NCI-H1417 treated with DMSO at 0.1 percent for 48 hours (cell line): ENCODE data around the gene EGFL8.
"Not testable (repeated sequence)": the region's sequence is repeated elsewhere in the genome, so short reads cannot be mapped to it uniquely, and the experiment has no call there.

Source experiments
- DNase-seq: peaks from one replicate; lab custom pipeline; 2025; lab: John Stamatoyannopoulos, UW

Gene EGFL8

DNA sequence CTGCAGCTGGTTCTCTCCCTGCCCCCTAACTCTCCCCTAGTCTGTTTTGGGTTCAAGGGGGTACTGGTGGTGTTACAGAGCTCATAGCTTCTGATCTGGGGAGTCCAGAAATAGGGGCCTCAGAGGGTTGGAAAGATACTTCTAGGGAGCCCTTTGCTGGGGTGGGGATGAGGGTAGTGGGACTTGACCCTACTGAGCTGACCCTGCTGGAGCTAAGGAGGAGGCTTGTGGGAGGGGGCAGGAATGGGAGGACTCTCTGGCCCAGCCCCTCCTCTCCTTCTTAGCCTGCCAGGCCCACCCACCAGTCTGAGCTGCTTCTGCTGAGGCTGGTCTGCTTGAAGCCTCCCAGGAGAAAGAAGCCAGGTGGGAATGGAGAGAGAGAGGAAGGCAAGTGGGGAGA, at the start of gene EGFL8:
TSS of gene EGFL8 (plus strand) at position 301 of the 400 bp plus-strand sequence. CDS start 1,571 bp downstream, outside the sequence.
- DNase-seq: no peak

DNA sequence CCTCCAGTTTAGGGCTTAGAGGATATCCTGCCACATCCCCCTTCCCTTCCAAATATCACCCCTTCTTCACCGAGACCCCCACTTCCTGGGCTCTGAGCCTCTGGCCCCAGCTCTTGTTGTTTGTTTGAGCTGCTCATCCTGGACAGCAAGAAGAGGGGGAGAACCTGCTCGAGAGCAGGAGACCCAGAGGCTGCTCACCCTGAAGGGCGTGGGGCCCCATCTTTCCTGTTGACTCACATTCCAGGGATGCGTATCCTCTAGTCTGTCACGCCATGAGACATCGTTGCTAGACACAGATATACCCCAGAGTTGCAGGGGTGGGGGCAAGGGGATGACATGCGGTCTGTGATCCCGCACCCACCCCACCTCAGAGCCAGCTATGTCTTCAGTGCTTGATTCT, 49.6 kb upstream of the EGFL8 start:
- no peak for DNase-seq

DNA sequence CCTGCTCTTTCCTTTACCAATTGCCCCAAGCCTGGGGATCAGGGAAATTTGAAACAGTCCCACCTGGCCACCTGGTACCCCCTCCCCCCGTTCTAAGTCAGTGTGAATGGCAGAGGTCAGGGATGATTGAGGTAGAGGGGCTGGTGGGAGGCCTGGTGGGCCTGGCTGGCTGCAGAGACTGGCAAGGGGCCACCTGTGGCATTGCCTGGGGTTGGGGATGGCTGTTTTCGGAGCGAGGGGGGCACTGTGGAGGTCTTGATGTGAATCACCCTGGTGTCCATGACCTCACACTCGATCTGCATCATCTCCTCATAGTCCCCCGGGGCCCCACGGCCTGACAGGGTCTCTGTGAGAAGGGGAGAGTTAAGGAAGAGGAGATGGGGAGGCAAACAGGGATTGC, 48.8 kb upstream of the EGFL8 start:
- no peak for DNase-seq

DNA sequence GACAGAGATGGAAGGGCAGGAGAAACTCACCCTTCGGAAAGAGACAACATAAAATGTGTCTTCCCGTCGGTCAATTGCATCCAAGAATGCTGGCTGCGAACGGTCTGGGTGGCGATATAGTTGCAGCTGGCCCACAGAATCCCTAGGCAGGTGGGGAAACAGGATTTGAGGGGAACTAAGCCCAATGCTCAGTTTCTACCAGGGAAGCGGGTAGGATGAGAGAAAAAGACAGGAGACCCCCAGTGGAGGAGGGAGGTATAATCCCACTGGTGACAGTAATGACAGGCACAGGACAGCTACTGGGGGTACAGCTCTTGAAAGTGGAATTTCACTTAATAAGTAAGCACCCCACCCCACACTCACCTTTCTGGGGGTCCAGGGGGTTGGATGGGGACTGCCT, 47.7 kb upstream of the EGFL8 start:
- DNase-seq: no peak

DNA sequence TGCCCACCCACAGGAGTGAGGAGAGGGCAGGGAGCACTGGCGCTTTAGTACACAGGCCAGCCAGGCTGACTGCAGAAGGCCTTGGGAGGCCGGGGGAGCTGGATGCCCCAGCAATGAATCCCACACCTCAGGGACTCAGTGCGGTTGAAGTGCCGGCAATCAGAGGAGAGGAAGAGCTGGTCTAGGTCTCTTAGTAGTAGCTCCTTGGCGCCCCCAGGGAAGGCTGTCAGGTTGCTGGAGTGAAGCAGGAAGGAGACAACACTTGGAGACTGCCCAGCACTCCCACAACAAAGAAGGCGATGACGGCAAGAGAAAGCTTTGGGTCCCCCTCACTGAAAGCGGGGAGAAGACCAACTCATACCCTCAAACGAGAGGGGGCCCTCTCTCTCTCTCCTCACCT, 46.9 kb upstream of the EGFL8 start:
- no peak for DNase-seq

DNA sequence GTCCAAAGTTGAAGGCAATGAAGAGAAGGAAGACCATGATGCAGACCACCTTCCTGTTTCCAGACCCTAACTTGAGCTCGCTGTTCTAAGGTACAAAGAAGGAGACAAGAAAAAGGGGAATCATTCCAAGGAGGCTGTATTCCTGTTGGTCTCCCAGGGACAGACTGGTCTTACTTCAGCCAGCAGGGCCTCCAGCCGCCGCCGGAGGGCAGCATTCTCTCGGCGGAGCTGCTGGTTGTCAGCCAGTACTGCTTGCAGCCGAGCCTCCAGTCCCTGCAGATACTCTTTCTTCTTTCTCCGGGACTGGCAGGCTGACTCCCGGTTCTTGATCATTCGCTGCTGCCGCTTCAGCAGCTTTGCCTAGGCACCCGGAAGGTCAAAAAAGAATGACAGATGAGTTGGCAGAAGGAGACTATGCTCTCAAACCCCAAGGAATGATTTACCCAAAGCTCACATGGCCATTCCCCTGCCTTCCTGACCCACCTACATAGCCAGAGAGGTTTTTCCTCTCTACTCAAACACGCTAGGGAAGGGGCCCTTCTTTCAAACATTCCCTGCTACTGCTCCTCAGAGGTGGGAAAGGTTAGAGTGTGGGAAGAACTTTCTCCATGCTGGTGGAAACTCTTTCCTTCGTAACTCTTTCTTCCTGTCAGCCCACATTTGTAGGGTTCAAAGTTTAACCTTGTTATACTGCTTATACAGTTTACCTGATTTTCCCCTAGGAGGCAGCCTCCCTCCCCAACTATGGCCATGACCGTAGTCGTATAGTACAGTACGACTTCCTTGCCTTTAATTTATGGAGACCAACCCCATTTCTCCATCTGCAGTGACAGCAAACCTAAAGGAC, 45.4 kb upstream of the EGFL8 start:
- DNase-seq: no peak

DNA sequence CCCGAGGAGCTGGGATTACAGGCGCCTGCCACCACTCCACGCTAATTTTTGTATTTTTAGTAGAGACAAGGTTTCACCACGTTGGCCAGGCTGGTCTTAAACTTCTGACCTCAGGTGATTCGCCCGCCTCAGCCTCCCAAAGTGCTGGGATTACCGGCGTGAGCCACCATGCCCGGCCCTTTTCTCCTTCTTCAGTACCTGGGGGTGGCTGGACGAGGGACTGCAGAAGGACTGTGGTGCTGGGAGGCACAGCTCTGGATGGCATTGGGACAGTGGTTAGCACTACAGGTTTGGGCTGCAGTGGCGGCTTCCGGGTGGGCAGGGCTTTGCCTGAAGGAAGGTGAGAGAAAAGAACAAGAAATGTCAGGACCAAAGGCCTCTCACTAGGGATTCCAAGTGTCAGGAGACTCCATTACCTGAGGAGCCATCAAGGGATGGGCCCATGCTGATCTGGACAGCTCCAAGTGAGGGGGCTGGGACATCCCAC, 43.8 kb upstream of the EGFL8 start:
- no peak for DNase-seq

DNA sequence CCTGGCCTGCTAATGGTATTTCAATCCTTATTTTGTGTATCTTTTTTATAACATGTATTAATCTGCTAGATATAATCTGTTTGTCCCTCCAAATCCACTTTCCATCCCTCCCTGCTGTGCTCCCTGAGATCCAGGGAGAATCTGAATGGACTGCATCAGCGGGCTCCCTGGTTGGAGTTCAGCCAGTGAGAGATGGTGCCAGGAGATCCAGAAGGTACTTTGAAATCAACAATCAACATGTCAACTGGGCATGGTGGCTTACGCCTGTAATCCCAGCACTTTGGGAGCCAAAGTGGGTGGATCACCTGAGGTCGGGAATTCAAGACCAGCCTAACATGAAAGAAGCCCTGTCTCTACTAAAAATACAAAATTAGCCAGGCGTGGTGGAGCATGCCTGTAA, 40.7 kb upstream of the EGFL8 start:
- no peak for DNase-seq

DNA sequence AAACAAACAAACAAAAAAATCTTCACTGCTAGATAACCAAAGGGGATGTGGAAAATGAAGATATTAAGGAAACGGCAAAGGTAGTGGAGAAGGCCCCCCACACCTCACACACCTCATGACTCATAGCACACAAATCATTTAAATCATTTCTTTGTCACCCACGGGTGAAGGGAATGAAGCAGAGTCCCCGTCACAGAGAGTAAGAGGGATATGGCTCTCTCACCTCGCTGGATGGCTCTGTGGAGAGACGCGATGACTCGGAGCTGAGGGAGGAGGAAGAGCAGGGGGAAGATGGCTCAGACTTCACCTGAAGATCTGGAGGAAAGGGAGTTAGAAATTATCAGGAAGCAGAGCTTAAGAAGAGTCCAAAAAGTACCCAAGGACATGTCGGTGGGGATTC, 37.5 kb upstream of the EGFL8 start:
- DNase-seq: no peak

DNA sequence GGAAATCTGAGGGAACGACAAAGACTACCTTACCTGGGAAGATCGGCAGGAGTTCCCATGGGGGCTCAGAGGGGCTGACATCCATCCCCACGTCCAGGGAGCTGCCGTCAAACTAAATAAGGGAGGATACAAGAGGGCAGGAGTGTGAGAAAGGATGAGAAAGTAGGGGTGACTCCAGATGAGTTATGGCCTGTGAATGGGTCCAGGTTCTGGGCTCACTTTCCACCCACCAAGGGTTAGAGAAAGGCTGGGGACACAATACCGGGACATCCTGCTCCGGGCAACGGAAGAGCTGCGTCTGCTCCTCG, 37.0 kb upstream of the EGFL8 start:
- no peak for DNase-seq

DNA sequence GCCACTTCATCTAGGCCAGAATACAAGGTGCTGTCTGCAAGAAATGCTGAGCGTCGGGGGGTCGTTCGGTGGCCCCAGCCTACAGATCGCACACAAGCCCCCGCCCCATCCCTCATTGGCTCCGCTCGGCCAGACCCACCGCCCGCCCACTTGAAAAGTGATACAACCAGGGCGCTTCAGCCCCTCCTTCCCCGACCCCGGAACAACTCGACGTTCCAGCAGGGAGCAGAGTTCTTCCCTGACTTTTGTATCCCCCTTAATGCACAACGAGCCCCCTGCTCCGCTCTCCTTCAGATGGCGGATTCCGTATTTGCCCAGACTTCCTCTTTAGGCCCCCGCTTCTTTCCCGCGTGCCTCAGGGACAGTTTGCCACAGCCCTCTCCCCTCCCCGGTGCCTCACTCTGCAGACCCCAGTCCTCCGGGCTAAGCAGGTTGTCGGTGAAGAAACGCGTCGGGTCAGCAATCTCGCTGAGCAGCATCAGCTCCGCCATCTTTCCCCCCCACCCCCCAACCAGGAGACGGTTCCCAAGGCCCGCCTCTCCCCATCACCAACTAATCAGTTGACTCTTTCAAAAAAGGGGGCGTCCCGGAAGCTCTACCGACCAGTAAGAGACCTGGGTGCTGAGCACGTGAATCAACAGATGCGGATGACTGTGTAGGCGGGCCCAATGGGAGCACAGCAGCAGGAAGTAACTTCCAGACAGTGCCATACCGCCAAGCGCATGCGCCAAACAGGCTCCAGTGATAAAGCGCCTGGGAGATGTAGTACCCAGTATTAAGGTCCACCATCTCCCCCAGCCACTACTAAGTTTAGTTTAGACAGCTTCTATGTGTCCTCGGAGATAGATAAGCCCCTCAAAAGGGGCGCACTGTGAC, 36.4 kb upstream of the EGFL8 start, which contains the start of gene ATF6B:
TSS of gene ATF6B (minus strand) at position 530 of the 876 bp plus-strand sequence. CDS start at position 491, 39 bp downstream.
- DNase-seq: peak; percentile 93

DNA sequence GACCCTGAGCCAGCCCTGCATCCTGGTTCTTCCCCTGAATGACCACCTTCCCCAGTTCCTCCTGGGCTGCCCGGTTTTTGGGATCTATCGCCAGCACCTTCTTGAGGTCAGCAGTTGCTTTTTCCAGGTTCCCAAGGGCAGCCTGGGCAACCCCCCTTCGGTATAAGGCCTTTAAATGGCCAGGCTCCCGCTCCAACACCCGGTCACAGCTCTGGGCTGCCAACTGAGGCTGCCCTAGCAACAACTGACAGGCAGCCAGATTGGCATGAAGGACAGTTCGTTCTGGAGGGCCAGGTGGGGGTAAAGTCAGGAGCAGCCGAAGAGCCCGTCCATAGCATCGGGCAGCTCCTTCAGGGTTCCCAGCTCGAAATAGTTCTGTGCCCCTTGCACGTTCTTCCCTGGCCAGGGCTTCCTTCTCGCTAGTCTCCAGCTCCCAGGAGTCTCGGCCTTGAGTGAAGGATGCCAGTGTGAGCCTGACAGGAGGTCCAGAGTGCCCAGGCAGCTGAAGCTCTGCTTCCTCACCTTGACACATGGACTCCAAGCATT, 35.6 kb upstream of the EGFL8 start:
- no peak for DNase-seq

DNA sequence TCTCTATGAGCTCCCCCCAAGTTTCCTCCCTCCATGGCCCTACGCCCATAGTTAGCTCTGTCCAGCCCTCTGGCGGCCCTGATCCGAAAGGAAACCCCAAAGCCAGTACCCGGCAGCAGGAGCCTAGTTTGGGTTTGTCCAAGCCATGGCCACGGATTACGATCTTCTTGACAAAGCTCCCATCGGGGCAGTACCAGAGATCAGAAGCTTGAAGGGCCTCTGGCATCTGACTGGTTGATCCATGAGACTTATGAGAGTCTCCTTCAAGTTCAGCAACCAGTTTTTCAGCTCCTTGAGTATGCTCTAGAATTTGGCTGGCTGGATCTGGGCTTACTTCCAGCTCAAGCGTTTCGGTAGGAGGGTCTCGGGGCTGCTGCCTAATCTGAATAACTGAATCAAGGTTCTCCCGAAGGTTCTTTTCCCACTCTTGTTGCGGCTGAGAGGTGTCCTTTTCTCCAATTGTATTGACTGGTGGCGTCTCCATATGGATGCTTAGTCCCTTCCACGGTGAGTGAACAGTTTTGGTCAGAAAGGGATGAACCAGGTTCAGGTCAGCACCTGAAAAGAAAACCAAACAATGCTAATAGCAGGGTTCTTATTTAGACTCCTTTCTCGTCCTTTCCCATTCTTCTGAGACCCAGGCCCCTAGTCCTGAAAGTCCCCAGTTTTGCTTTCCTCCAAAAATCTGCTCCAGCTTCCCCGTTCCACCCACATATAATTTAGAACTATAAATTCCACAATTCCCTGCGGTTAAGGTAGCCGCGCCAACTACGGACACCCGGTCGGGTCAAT, 34.9 kb upstream of the EGFL8 start:
- DNase-seq: no peak

DNA sequence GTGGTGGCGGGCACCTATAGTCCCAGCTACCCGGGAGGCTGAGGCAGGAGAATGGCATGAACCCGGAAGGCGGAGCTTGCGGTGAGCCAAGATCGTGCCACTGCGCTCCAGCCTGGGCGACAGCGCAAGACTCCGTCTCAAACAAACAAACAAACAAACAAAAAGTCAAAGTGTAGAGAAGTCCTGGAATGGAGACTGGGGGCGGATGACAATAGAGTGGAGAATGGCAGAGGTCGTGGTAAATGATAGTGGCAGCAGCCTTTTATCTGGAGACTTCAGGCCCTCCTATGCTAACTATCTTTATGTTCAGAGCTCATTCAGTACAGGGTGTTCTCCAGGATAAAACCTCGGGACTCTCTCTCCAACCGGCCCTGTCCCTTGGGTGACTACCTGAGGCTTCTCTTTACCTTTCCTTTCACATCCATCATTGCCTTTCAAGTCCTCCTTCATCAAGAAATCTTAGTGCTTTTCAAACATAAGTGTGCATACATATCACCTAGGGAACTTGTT, 32.9 kb upstream of the EGFL8 start:
- no peak for DNase-seq

DNA sequence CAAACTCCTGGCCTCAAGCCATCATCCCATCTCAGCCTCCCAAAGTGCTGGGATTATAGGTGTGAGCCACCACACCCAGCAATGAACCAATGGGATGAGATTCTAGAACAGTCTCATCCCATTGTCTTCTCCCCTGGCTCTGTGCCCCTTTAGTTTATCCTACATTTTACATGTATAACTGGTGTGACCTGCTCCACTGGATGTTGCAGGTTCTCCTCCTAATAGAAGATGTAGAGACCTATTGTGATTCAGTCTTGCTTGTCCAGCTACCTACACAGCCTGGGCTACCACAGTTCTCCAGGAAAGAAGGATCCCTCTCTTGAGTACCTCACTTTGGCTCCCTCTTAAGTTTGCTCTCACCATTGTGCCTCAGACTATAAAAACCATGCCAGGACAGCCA, 32.3 kb upstream of the EGFL8 start:
- no peak for DNase-seq

DNA sequence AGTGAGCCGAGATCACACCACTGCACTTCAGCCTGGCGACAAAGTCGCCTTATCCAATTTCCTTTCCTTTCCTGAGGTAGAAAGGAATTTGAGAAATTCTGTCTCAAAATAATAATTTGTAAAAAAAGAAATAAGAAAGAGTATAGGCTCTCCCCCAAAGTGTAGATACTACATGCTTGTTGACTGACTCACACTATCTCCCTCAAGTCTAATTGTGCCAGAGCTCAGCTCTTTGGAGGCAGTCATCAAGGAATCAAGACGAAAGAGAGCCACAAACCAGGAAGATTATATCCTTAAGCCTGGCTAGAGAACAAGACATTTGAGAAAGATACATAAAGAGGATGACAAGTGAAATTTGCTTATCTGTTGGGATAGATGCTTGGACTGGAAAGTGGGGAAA, 30.6 kb upstream of the EGFL8 start:
- no peak for DNase-seq

DNA sequence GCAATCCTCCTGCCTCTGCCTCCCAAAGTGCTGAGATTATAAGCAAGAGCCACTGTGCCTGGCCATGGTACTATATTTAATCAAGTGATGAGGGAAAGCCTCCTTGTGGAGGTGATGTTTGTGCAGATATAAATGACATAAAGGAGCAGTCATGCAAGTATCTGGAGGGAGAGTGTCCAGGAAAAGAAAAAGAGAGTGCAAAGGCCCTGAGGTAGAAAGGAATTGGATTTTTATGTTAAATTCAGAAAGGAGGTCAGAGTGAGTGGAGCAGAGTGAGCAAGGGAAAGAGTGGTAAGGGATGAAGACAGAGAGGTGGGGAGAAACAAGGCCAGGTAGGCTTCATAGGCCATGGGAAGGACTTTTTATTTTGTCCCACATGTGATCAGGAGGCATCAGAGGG, 26.9 kb upstream of the EGFL8 start:
- no peak for DNase-seq

DNA sequence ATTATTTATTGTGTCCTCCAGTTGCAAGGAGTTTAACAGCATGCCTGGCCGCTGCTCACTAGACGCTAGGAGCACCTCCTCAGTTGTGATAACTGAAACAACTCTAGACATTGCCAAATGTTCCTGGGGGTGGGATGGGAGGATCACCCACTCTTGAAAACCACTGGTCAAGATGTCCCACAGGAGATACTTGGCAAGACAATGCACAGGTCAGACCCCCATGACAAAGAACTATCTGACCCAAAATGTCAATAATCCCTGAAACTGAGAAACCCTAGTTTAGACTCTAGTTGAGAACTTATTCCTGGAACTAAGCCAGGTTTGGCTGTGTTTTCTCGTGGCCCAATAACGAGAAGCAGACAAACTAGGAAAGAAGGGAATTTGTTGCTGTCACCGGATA, 24.8 kb upstream of the EGFL8 start:
- no peak for DNase-seq

DNA sequence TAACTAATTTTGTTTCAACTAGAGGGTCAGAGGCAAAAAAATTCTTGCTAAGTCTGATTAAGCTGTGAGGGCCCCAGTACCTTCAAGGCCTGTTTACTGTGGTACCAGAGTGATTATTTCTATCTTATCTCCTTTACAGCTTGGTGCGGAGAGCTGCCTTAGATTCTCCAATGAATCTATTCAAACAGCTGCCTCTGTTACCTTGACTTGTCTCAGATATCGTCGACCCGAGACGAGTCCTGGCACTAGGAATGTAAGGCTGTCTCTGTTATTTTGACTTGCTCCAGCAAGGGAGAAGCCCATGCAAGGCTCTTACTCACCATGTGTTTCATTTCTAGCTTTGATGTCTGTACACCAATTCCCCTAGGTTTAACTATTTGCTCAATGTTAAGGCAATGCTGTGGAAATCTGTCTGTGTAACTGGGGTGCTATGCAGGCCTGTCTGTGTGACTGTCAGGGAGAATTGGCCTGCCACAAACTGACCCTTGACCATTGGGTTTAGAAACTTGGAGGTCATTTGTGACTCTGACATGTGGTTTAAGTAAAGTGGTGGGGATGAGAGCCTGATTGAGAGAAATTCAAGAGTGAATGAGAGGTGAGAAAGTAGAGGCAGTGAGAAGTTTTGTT, 23.9 kb upstream of the EGFL8 start:
- DNase-seq: no peak

DNA sequence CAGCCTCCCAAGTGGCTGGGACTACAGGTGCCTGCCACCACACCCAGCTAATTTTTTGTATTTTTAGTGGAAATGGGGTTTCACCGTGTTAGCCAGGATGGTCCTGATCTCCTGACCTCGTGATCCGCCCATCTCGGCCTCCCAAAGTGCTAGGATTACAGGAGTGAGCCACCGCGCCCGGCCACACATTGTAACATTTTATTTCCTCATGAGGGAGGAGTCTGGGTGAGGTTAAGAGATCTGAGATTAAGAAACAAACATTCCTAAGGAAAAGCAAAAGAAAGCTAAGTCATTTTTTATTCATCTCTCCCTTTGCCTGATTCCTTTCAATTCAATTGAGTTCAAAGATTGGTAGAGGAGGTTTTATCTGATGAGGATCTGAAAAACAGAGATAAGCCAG, 20.2 kb upstream of the EGFL8 start:
- DNase-seq: not testable (repeated sequence)

DNA sequence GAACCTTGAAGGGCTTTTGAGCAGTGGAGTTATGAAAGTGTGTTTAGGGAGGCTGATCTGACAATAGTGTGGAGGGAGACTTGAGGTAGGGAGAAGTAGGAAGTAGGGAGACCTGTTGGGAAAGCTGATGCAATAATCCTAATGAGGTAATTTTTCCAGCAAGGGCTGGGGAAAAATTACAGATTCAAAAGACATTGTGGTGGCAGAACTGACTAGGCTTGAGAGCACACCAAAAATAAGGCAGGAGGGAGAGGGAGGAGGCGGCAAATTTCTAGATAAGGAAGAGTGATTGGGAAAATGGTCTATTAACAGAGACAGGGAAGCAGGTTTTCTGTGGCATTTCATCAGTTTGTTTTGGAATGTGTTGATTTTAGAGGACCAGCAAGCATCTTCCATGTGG, 18.1 kb upstream of the EGFL8 start:
- DNase-seq: no peak
